ENCODE results near the gene CEP83. TPM values are rescaled to one million over a fixed set of nuclear protein-coding genes. Genes with fewer than 3 reads are reported as not detected.
A peak's percentile ranks its signal among the peaks of the same experiment; 100 is the strongest.
"Not testable (repeated sequence)": the region's sequence is repeated elsewhere in the genome, so short reads cannot be mapped to it uniquely, and the experiment has no call there.

CEP83 gene
- polyA plus RNA-seq, 6 donors from 2014 or later = 4.0 to 7.7 (median 6.5) TPM

GRCh38 chr12:94426049-94426448 lies 33.6 kb downstream of the CEP83 start:
- peaks cover 14 to 29% of the 10 kb centered on the region in 2 donors for H3K36me3 Mint-ChIP-seq

GRCh38 chr12:94424830-94425229 lies 34.8 kb downstream of the CEP83 start:
- Mint-ChIP-seq H3K9me3 (peaks cover 9 to 46% (median 31%) of the 10 kb centered on the region in 7 donors), H3K36me3 (peaks cover 4 to 18% of the 10 kb centered on the region in 2 donors)
- not testable (repeated sequence) for H3K27ac Mint-ChIP-seq; DNase-seq; ATAC-seq (ENCODE audit: low read depth in 2 of 2); H3K4me3 Mint-ChIP-seq; H3K27me3 Mint-ChIP-seq; H3K4me1 Mint-ChIP-seq

More at GRCh38 chr12:94426049-94426448, 33.6 kb downstream of the CEP83 start:
- no peaks in the 10 kb centered on the region for H3K27me3 Mint-ChIP-seq
- DNase-seq (no peak), ATAC-seq (ENCODE audit: low read depth in 2 of 2) (no peak)
- peaks cover 0 to 3% (median 0%) of the 10 kb centered on the region in 3 donors for H3K4me1 Mint-ChIP-seq
- peak overlapping the region in 1 of 6 donors; percentile 1 for H3K27ac Mint-ChIP-seq
- no peak overlapping the region for H3K4me3 Mint-ChIP-seq
- peaks cover 11 to 54% (median 41%) of the 10 kb centered on the region in 7 donors for H3K9me3 Mint-ChIP-seq

GRCh38 chr12:94421868-94422740 lies 37.6 kb downstream of the CEP83 start:
- no peak for ATAC-seq (ENCODE audit: low read depth in 2 of 2)
- Mint-ChIP-seq H3K4me1 (no peaks in the 10 kb centered on the region), H3K9me3 (peaks cover 12 to 57% (median 37%) of the 10 kb centered on the region in 7 donors), H3K27ac (peak overlapping the region in 2 of 6 donors; percentile 47 to 74), H3K4me3 (no peak overlapping the region), H3K36me3 (peaks cover 14 to 33% of the 10 kb centered on the region in 2 donors), H3K27me3 (no peaks in the 10 kb centered on the region)
- no peak for DNase-seq

GRCh38 chr12:94418517-94418916 lies 41.1 kb downstream of the CEP83 start:
- no peaks in the 10 kb centered on the region for H3K27me3 Mint-ChIP-seq

GRCh38 chr12:94416613-94417012 lies 43.1 kb downstream of the CEP83 start:
- H3K27ac Mint-ChIP-seq = peak overlapping the region in 3 of 6 donors; percentile 47 to 62 (median 58)
- no peak for DNase-seq
- no peaks in the 10 kb centered on the region for H3K27me3 Mint-ChIP-seq

More at GRCh38 chr12:94418517-94418916, 41.1 kb downstream of the CEP83 start:
- Mint-ChIP-seq H3K4me1 (peaks cover 6 to 15% (median 13%) of the 10 kb centered on the region in 3 donors), H3K4me3 (no peak overlapping the region), H3K36me3 (peaks cover 10 to 26% of the 10 kb centered on the region in 2 donors), H3K9me3 (peaks cover 12 to 46% (median 27%) of the 10 kb centered on the region in 7 donors), H3K27ac (peak overlapping the region in 1 of 6 donors; percentile 1)
- no peak for ATAC-seq (ENCODE audit: low read depth in 2 of 2)
- DNase-seq = no peak

GRCh38 chr12:94415066-94415465 lies 44.6 kb downstream of the CEP83 start:
- H3K4me1 Mint-ChIP-seq = peaks cover 6 to 15% (median 13%) of the 10 kb centered on the region in 3 donors
- ATAC-seq (ENCODE audit: low read depth in 2 of 2) = no peak
- peaks cover 3 to 21% (median 13%) of the 10 kb centered on the region in 7 donors for H3K9me3 Mint-ChIP-seq

More at GRCh38 chr12:94416613-94417012, 43.1 kb downstream of the CEP83 start:
- Mint-ChIP-seq H3K36me3 (peaks cover 10 to 15% of the 10 kb centered on the region in 2 donors), H3K4me3 (peak overlapping the region in 1 of 8 donors; percentile 21), H3K4me1 (peaks cover 6 to 15% (median 13%) of the 10 kb centered on the region in 3 donors), H3K9me3 (peaks cover 3 to 30% (median 16%) of the 10 kb centered on the region in 7 donors)
- ATAC-seq (ENCODE audit: low read depth in 2 of 2) = no peak

GRCh38 chr12:94405413-94406116 lies 54.1 kb downstream of the CEP83 start:
- peak overlapping the region in 7 of 8 donors; percentile 10 to 83 (median 47) for H3K4me3 Mint-ChIP-seq

More at GRCh38 chr12:94415066-94415465, 44.6 kb downstream of the CEP83 start:
- DNase-seq = no peak
- H3K4me3 Mint-ChIP-seq = peak overlapping the region in 1 of 8 donors; percentile 13
- no peaks in the 10 kb centered on the region for H3K27me3 Mint-ChIP-seq
- H3K36me3 Mint-ChIP-seq = peaks cover 10 to 15% of the 10 kb centered on the region in 2 donors
- H3K27ac Mint-ChIP-seq = peak overlapping the region in 2 of 6 donors; percentile 41 to 70

GRCh38 chr12:94404854-94405253 lies 54.8 kb downstream of the CEP83 start:
- peaks cover 17 to 20% (median 17%) of the 10 kb centered on the region in 3 donors for H3K4me1 Mint-ChIP-seq
- H3K36me3 Mint-ChIP-seq = peaks cover 5 to 16% of the 10 kb centered on the region in 2 donors
- ATAC-seq (ENCODE audit: low read depth in 2 of 2) = no peak
- H3K9me3 Mint-ChIP-seq = peaks cover 0 to 9% (median 3%) of the 10 kb centered on the region in 7 donors
- peak overlapping the region in 1 of 8 donors; percentile 47 for H3K4me3 Mint-ChIP-seq
- H3K27me3 Mint-ChIP-seq = no peaks in the 10 kb centered on the region
- DNase-seq = no peak
- peak overlapping the region in 3 of 6 donors; percentile 15 to 74 (median 23) for H3K27ac Mint-ChIP-seq

More at GRCh38 chr12:94405413-94406116, 54.1 kb downstream of the CEP83 start:
- no peaks in the 10 kb centered on the region for H3K27me3 Mint-ChIP-seq
- H3K36me3 Mint-ChIP-seq = peaks cover 5 to 9% of the 10 kb centered on the region in 2 donors
- DNase-seq (no peak), ATAC-seq (ENCODE audit: low read depth in 2 of 2) (peak; percentile 74 to 78)
- peaks cover 17 to 20% (median 17%) of the 10 kb centered on the region in 3 donors for H3K4me1 Mint-ChIP-seq
- H3K9me3 Mint-ChIP-seq = peaks cover 0 to 2% (median 0%) of the 10 kb centered on the region in 7 donors
- H3K27ac Mint-ChIP-seq = peak overlapping the region; percentile 3 to 81 (median 14)

GRCh38 chr12:94401326-94401725 lies 58.3 kb downstream of the CEP83 start:
- Mint-ChIP-seq H3K4me1 (peaks cover 12 to 17% (median 17%) of the 10 kb centered on the region in 3 donors), H3K9me3 (peaks cover 0 to 30% (median 21%) of the 10 kb centered on the region in 7 donors), H3K36me3 (peaks cover 20 to 38% of the 10 kb centered on the region in 2 donors), H3K27ac (no peak overlapping the region), H3K27me3 (no peaks in the 10 kb centered on the region), H3K4me3 (no peak overlapping the region)
- DNase-seq (no peak), ATAC-seq (ENCODE audit: low read depth in 2 of 2) (no peak)

GRCh38 chr12:94398685-94399084 lies 61.0 kb downstream of the CEP83 start:
- not testable (repeated sequence) for H3K27me3 Mint-ChIP-seq; DNase-seq; H3K4me1 Mint-ChIP-seq; ATAC-seq (ENCODE audit: low read depth in 2 of 2); H3K4me3 Mint-ChIP-seq
- Mint-ChIP-seq H3K36me3 (peaks cover 25 to 38% of the 10 kb centered on the region in 2 donors), H3K9me3 (peaks cover 0 to 30% (median 21%) of the 10 kb centered on the region in 7 donors), H3K27ac (peak overlapping the region in 1 of 6 donors; percentile 66)

GRCh38 chr12:94397401-94397800 lies 62.3 kb downstream of the CEP83 start:
- Mint-ChIP-seq H3K27ac (no peak overlapping the region), H3K4me3 (no peak overlapping the region), H3K36me3 (peaks cover 24 to 37% of the 10 kb centered on the region in 2 donors), H3K4me1 (no peaks in the 10 kb centered on the region), H3K9me3 (peaks cover 0 to 31% (median 21%) of the 10 kb centered on the region in 7 donors), H3K27me3 (no peaks in the 10 kb centered on the region)
- ATAC-seq (ENCODE audit: low read depth in 2 of 2) = no peak
- DNase-seq = no peak

GRCh38 chr12:94396014-94396413 lies 63.7 kb downstream of the CEP83 start:
- DNase-seq; H3K27ac Mint-ChIP-seq; H3K4me3 Mint-ChIP-seq; H3K4me1 Mint-ChIP-seq; ATAC-seq (ENCODE audit: low read depth in 2 of 2); H3K27me3 Mint-ChIP-seq: not testable (repeated sequence)
- H3K36me3 Mint-ChIP-seq = peaks cover 20 to 41% of the 10 kb centered on the region in 2 donors
- H3K9me3 Mint-ChIP-seq = peaks cover 0 to 35% (median 21%) of the 10 kb centered on the region in 7 donors

GRCh38 chr12:94390130-94390485 lies 69.6 kb downstream of the CEP83 start:
- Mint-ChIP-seq H3K27me3 (no peaks in the 10 kb centered on the region), H3K9me3 (peaks cover 0 to 23% (median 10%) of the 10 kb centered on the region in 7 donors), H3K27ac (no peak overlapping the region), H3K36me3 (peaks cover 5 to 33% of the 10 kb centered on the region in 2 donors), H3K4me1 (peaks cover 0 to 12% (median 0%) of the 10 kb centered on the region in 3 donors), H3K4me3 (no peak overlapping the region)
- DNase-seq = no peak
- ATAC-seq (ENCODE audit: low read depth in 2 of 2) = no peak
